ENCODE results near the gene CFAP100.

Gene CFAP100

DNA sequence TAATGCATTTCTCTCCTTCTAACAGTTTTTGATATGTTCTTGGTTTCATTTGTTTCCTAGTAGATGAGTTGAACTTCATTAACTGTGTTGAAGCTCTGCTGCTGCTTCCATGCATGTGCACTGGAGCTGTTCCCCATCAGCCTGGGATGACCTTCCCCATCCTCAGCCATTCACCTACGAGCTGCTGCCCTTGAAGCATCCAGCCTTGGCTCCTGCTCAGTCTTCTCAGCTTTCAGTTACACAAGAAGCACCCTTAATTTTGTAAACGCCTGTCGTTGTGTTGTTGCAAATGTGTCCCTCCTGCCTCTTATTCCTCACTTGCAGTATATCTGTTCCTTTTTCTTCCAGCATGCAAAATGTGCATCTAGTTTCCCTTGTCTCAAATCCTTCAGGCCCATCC, 89.4 kb downstream of the CFAP100 start:
- no peak for TF ChIP-seq TAF1 (IDR thresholded peaks at IDR 0.05; ENCODE audit: borderline replicate concordance, low read depth, low read length)
- no peak for TF ChIP-seq POLR2AphosphoS5 (IDR thresholded peaks at IDR 0.05; ENCODE audit: low read depth, low read length)
- FAIRE-seq = no peak

GRCh38 chr3:126484662-126485061, 90.0 kb downstream of the CFAP100 start:
- no peak for TF ChIP-seq POLR2A (IDR thresholded peaks at IDR 0.05; ENCODE audit: low read depth, low read length)
- no peak for TF ChIP-seq TAF1 (IDR thresholded peaks at IDR 0.05; ENCODE audit: borderline replicate concordance, low read depth, low read length)
- no peak for TF ChIP-seq POLR2AphosphoS5 (IDR thresholded peaks at IDR 0.05; ENCODE audit: low read depth, low read length)
- DNase-seq (ENCODE audit: insufficient read length) (no peak), FAIRE-seq (no peak)

More for the DNA sequence above, 89.4 kb downstream of the CFAP100 start:
- DNase-seq (ENCODE audit: insufficient read length) = no peak

DNA sequence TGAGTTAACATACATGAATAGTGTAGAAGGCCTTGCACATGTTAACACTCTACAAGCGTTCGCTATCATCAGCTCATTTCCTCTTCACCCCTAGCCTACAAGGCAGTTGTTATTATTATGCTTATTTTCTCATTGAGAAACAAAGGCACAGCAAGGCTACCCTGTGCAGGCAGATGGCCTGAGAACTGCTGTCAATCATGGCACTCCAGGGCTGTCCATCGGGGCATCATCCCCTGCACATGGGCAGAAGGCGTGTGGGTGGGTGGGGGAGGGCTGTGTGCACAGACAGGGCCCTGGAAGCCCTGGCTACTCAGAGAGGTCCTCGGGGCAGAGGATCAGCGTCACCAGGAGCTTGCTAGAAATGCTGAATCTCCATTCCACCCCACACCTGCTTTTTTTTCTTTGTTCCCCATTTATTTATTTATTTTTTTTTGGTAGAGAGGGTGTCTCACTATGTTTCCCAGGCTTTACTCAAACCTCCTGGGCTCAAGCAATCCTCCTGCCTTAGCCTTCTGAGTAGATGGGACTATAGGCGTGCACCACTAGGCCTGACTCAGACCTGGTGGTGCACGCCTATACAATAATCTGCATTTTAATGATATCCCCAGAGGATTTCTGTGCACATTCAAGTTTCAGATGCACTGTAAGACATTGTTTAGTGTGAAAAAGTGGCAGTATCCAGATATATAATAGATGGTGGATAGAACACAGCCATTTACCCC, 90.6 kb downstream of the CFAP100 start:
- no peak for FAIRE-seq
- no peak for DNase-seq (ENCODE audit: insufficient read length)
- no peak for TF ChIP-seq POLR2AphosphoS5 (IDR thresholded peaks at IDR 0.05; ENCODE audit: low read depth, low read length)
- no peak for TF ChIP-seq POLR2A (IDR thresholded peaks at IDR 0.05; ENCODE audit: low read depth, low read length)
- no peak for TF ChIP-seq TAF1 (IDR thresholded peaks at IDR 0.05; ENCODE audit: borderline replicate concordance, low read depth, low read length)

DNA sequence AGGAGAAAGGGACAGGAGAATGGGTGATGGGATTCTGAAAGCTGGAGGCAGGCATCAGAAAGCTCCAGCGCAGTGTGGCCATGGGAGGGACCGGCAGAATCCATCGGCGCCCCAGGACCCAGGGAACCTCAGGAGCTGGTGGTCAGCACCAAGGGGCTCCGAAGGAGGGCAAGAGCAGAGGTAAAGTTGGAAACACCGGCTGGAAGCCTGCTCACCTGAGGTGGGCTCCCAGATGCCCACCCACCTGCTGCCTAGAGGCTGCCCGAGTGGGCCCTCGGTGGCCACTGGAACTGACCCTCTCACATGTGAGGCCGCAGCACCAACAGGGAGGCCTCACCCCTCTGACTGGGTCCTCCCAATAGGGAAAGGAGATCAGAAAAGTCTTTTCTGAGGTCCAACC, 91.2 kb downstream of the CFAP100 start:
- FAIRE-seq = no peak
- no peak for TF ChIP-seq POLR2A (IDR thresholded peaks at IDR 0.05; ENCODE audit: low read depth, low read length)
- no peak for TF ChIP-seq TAF1 (IDR thresholded peaks at IDR 0.05; ENCODE audit: borderline replicate concordance, low read depth, low read length)
- TF ChIP-seq POLR2AphosphoS5 (IDR thresholded peaks at IDR 0.05; ENCODE audit: low read depth, low read length) = no peak
- DNase-seq (ENCODE audit: insufficient read length) = no peak

Measured in GM12892 (cell line).